ENCODE measurements around the gene RBBP8.

DNA sequence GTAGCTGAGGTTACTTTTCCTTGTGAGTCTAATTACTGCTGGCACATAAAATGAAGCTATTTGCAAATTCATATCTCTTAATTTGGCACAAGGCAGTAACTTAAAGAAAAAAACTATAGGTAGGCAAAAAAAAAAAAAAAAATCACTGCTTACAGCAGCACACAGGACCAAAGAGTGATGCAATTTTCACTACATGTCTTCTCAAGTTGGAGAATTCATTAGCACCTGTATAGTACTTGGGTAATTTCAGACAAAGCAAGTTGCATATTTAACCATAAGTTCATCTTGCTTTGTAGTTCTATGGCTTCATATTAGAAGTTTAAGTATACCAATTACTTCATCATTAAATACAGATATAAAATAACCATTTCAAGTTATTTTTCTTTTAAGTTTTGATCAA lies 33.7 kb upstream of the RBBP8 start:
- TF ChIP-seq CEBPB (IDR thresholded peaks at IDR 0.05) (no peak), REST (IDR thresholded peaks at IDR 0.05; ENCODE audit: low read depth) (no peak), RAD21 (IDR thresholded peaks at IDR 0.05; ENCODE audit: low read depth) (no peak), FOXM1 (IDR thresholded peaks at IDR 0.05; ENCODE audit: borderline replicate concordance, low read depth) (no peak), EGR1 (IDR thresholded peaks at IDR 0.05) (no peak), TEAD4 (IDR thresholded peaks at IDR 0.05) (no peak), TAF1 (IDR thresholded peaks at IDR 0.05; ENCODE audit: low read depth) (no peak), CREB1 (IDR thresholded peaks at IDR 0.05; ENCODE audit: low read depth) (no peak), TCF12 (IDR thresholded peaks at IDR 0.05; ENCODE audit: low read depth) (no peak)
